Measurements from ENCODE around the gene TTC12.

- TF ChIP-seq EZH2 (IDR thresholded peaks at IDR 0.05; ENCODE audit: borderline replicate concordance, insufficient read depth, low read length, poor library complexity, severe bottlenecking) = no peak
- no peak for TF ChIP-seq MXI1 (conservative IDR thresholded peaks at IDR 0.05; ENCODE audit: poor library complexity, severe bottlenecking)
- TF ChIP-seq RAD21 (conservative IDR thresholded peaks at IDR 0.05) = no peak
- TF ChIP-seq CTCF (IDR thresholded peaks at IDR 0.05; ENCODE audit: poor library complexity, severe bottlenecking) = no peak
- no peak for TF ChIP-seq EP300 (conservative IDR thresholded peaks at IDR 0.05; ENCODE audit: poor library complexity, severe bottlenecking)
- TF ChIP-seq POLR2AphosphoS5 (IDR thresholded peaks at IDR 0.05) = no peak
Measured at GRCh38 chr11:113331441-113331840, 17.1 kb downstream of the TTC12 start.
